DOHH2 (cell line): ENCODE results near the gene HBE1.
"Not testable (repeated sequence)": the region's sequence is repeated elsewhere in the genome, so short reads cannot be mapped to it uniquely, and the experiment has no call there.

Experiments
- CTCF ChIP-seq: fragments of 200-600 bp; sonication (generic); IDR thresholded peaks from one replicate; pipeline ENCODE4 v1.5.1; 2014; ENCODE audit warnings: antibody characterized with exemption, mild to moderate bottlenecking, low read depth, low read length; ENCODE audit not compliant: poor library complexity, severe bottlenecking
- EZH2phosphoT487 ChIP-seq: fragments of 200-600 bp; sonication (generic); IDR thresholded peaks from 2 replicates; pipeline ENCODE4 v1.6.1; 2017; ENCODE audit warnings: borderline replicate concordance, mild to moderate bottlenecking, antibody characterized with exemption, low read length, moderate library complexity, mixed read lengths

DNA sequence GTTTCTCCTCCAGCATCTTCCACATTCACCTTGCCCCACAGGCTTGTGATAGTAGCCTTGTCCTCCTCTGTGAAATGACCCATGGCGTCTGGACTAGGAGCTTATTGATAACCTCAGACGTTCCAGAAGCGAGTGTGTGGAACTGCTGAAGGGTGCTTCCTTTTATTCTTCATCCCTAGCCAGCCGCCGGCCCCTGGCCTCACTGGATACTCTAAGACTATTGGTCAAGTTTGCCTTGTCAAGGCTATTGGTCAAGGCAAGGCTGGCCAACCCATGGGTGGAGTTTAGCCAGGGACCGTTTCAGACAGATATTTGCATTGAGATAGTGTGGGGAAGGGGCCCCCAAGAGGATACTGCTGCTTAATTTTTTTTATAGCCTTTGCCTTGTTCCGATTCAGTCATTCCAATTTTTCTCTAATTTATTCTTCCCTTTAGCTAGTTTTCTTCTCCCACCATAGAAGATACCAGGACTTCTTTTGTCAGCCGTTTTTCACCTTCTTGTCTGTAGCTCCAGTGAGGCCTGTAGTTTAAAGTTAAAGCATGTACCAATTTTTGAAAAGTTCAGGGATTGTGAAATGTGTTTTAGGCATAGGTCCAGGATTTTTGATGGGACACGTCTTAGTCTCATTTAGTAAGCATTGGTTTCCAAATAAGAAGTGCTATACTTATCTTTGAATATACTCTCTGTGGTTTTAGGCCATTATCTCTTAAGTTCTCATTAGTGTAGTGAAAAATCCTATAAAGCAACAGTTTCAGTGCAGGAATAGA is 14.9 kb downstream of the HBE1 start, which contains the start of gene HBG2:
- not testable (repeated sequence) for TF ChIP-seq CTCF, EZH2phosphoT487
